Endothelial cell of umbilical vein (primary cell): ENCODE data around the gene SIN3B. TPM values are rescaled to one million over a fixed set of nuclear protein-coding genes. Genes with fewer than 3 reads are reported as not detected.

Experiments used
- BruUV-seq: library from RNA; stranded (reverse); fragments of 400-500 nt; replicated peaks from 2 replicates; lab custom pipeline; 2021; lab: Mats Ljungman, UMichigan
- CTCF ChIA-PET: fragments of 300-600, 350-600 bp; sonication (Branson Sonifier 250); formaldehyde crosslinking; loops from one replicate; lab custom pipeline; 2021; ENCODE audit warnings: antibody characterized with exemption, inconsistent platforms; lab: Charles Lee
- POLR2A ChIA-PET: fragments of 300-600, 350-600 bp; sonication (Branson Sonifier 250); formaldehyde crosslinking; loops from one replicate; lab custom pipeline; 2021; ENCODE audit warnings: antibody characterized with exemption, inconsistent platforms; lab: Charles Lee
- DNase-seq: peaks from one replicate; pipeline ENCODE4 v3.0.0-alpha.2; 2011; ENCODE audit warnings: low read depth, low spot score
- FAIRE-seq: peaks from 2 replicates; lab custom pipeline; 2011; peaks lifted over from hg19 to GRCh38; lab: Jason Lieb, UNC
- H2AFZ ChIP-seq: 2 replicates; pipeline ENCODE4 v1.6.0; 2012; ENCODE audit warnings: low read depth, low read length, control low read depth, inconsistent platforms
- H3K27ac ChIP-seq: 2 replicates; pipeline ENCODE4 v1.5.1; 2011; ENCODE audit warnings: low read depth, mild to moderate bottlenecking, control low read depth, low read length, moderate library complexity; ENCODE audit not compliant: insufficient read depth
- H3K27me3 ChIP-seq, 2 experiments: 2 replicates each; pipeline versions ENCODE4 v1.6.0 to v1.6.1; 2011; ENCODE audit warnings: low read length in 2 of 2, mixed read lengths in 1 of 2; ENCODE audit not compliant: control insufficient read depth in 2 of 2, insufficient read depth in 2 of 2
- H3K36me3 ChIP-seq, 2 experiments: 2 replicates in 1 of 2; 3 replicates in 1 of 2; pipeline ENCODE4 v1.5.1; 2011; ENCODE audit warnings: low read length in 2 of 2, mild to moderate bottlenecking in 1 of 2, moderate library complexity in 1 of 2; ENCODE audit not compliant: control insufficient read depth in 2 of 2, insufficient read depth in 2 of 2; ENCODE audit errors: extremely low read depth in 1 of 2
- H3K4me1 ChIP-seq: 3 replicates; pipeline ENCODE4 v1.5.1; 2011; ENCODE audit warnings: mild to moderate bottlenecking, low read length; ENCODE audit not compliant: control insufficient read depth, insufficient read depth; ENCODE audit errors: extremely low read depth
- H3K4me2 ChIP-seq: 2 replicates; pipeline ENCODE4 v1.6.1; 2011; ENCODE audit warnings: low read length, control low read depth, mixed read lengths; ENCODE audit not compliant: insufficient read depth
- H3K4me3 ChIP-seq, 3 experiments: fragments of 200-600 bp in 1 of 3; sonication (generic), shearing (Covaris generic) in 1 of 3; replicated peaks in 1 of 3; 2 replicates each; pipeline ENCODE4 v1.5.1; 2011 to 2016; ENCODE audit warnings: control low read depth in 3 of 3, low read length in 3 of 3, mild to moderate bottlenecking in 2 of 3, inconsistent platforms in 1 of 3, low read depth in 1 of 3, moderate library complexity in 1 of 3; ENCODE audit not compliant: insufficient read depth in 1 of 3
- H3K79me2 ChIP-seq: 2 replicates; pipeline ENCODE4 v1.6.0; 2012; ENCODE audit warnings: low read length, inconsistent platforms; ENCODE audit not compliant: control insufficient read depth, insufficient read depth
- H3K9ac ChIP-seq: replicated peaks from 2 replicates; pipeline ENCODE3; 2011; ENCODE audit warnings: low read length, control low read depth; ENCODE audit not compliant: insufficient read depth; ENCODE audit errors: extremely low read depth
- H3K9me1 ChIP-seq: replicated peaks from 3 replicates; pipeline ENCODE4 v1.6.0; 2011; ENCODE audit warnings: mild to moderate bottlenecking, low read length; ENCODE audit not compliant: control insufficient read depth, insufficient read depth; ENCODE audit errors: extremely low read depth
- H3K9me3 ChIP-seq: replicated peaks from 2 replicates; pipeline ENCODE4 v1.5.1; 2012; ENCODE audit warnings: low read length, inconsistent platforms; ENCODE audit not compliant: control insufficient read depth, insufficient read depth
- H4K20me1 ChIP-seq: replicated peaks from 2 replicates; pipeline ENCODE3; 2011; ENCODE audit warnings: mild to moderate bottlenecking, low read length; ENCODE audit not compliant: control insufficient read depth, insufficient read depth; ENCODE audit errors: extremely low read depth
- CTCF ChIP-seq, 2 donors: IDR thresholded peaks; 1 replicate in 1 of 2; 2 replicates in 1 of 2; pipeline ENCODE4 v1.5.1; 2011; ENCODE audit warnings: low read length in 2 of 2, mild to moderate bottlenecking in 2 of 2, moderate library complexity in 2 of 2, control low read depth in 1 of 2, inconsistent platforms in 1 of 2, low read depth in 1 of 2; ENCODE audit not compliant: insufficient read depth in 1 of 2; ENCODE audit errors: extremely low read depth in 1 of 2
- EZH2 ChIP-seq: IDR thresholded peaks from 2 replicates; pipeline ENCODE4 v1.6.1; 2012; ENCODE audit warnings: borderline replicate concordance, low read depth, mild to moderate bottlenecking, moderate library complexity, low read length, inconsistent platforms; ENCODE audit not compliant: severe bottlenecking
- FOS ChIP-seq: IDR thresholded peaks from 2 replicates; pipeline ENCODE4 v1.6.1; 2011; ENCODE audit warnings: mild to moderate bottlenecking, low read length, moderate library complexity, borderline replicate concordance; ENCODE audit not compliant: insufficient read depth
- GATA2 ChIP-seq: IDR thresholded peaks from 2 replicates; pipeline ENCODE4 v1.7.0; 2011; ENCODE audit warnings: low read depth, mild to moderate bottlenecking, moderate library complexity, mixed read lengths, low read length; ENCODE audit not compliant: insufficient read length, insufficient read depth
- JUN ChIP-seq: IDR thresholded peaks from 2 replicates; pipeline ENCODE4 v1.6.1; 2011; ENCODE audit warnings: borderline replicate concordance, low read depth; ENCODE audit not compliant: insufficient read length, insufficient read depth
- MAX ChIP-seq: IDR thresholded peaks from 2 replicates; pipeline ENCODE4 v1.6.1; 2011; ENCODE audit not compliant: insufficient read depth, insufficient read length
- MYC ChIP-seq: IDR thresholded peaks from one replicate; pipeline ENCODE4 v1.6.1; 2011; ENCODE audit warnings: mild to moderate bottlenecking, low read depth, low read length
- POLR2A ChIP-seq: IDR thresholded peaks from 2 replicates; pipeline ENCODE4 v1.6.1; 2012; ENCODE audit warnings: low read depth, mild to moderate bottlenecking, control low read depth, low read length
- POLR2AphosphoS5 ChIP-seq: IDR thresholded peaks from 2 replicates; pipeline ENCODE4 v1.6.1; 2012; ENCODE audit warnings: low read depth, mild to moderate bottlenecking, control low read depth, low read length, moderate library complexity; ENCODE audit not compliant: insufficient read depth
- dilution Hi-C: fragments of 300-500 bp; cut with MboI; formaldehyde crosslinking; loops from one replicate; pipeline ENCODE4 v1.15.0; 2019; ENCODE audit warnings: low sequenced_read_pairs; ENCODE audit not compliant: extremely low pct_ligation_motif_present
- intact Hi-C: fragments of 100-400 bp; cut with micrococcal nuclease; formaldehyde crosslinking; loops from one replicate; pipeline ENCODE4 v1.10.0; 2022
- polyA plus RNA-seq, 4 experiments: library from polyadenylated mRNA; depleted of rRNA in 3 of 4; stranded (reverse) in 3 of 4; unstranded in 1 of 4; fragments of >200 nt; gene quantifications; 2 replicates each; pipeline versions ENCODE4 v1.2.1 to v1.2.3, GENCODE V29; 2011 to 2012; ENCODE audit warnings: missing spikeins in 1 of 4
- total RNA-seq: library from RNA; stranded (reverse); gene quantifications from 2 replicates; pipeline ENCODE4 v1.2.3, GENCODE V29; 2021

Gene SIN3B
- total and polyA plus RNA-seq, 2 donors (not counting 3 experiments of a cell fraction or from before 2014, with no cell fraction given): 46.2 to 75.0 TPM

- CTCF ChIA-PET: no interaction called here
- DNase-seq: no peak
- no TSS peak for BruUV-seq
- Histone ChIP-seq H3K4me2 (no peak overlapping the region), H3K9ac (no peak overlapping the region), H3K9me3 (no peaks in the 10 kb centered on the region), H3K9me1 (no peaks in the 10 kb centered on the region), H3K27ac (no peak overlapping the region), H3K79me2 (no peaks in the 10 kb centered on the region), H3K4me1 (no peaks in the 10 kb centered on the region), H2AFZ (no peak overlapping the region), H3K36me3 (no peaks in the 10 kb centered on the region), H3K4me3 (no peak overlapping the region), H4K20me1 (no peaks in the 10 kb centered on the region), H3K27me3 (no peaks in the 10 kb centered on the region)
- TF ChIP-seq MYC: no peak
- TF ChIP-seq EZH2: no peak
- TF ChIP-seq CTCF (IDR thresholded peaks at IDR 0.05; ENCODE audit: extremely low read depth in 1 of 2, insufficient read depth in 1 of 2, low read depth in 1 of 2, low read length in 2 of 2): no peak
- no peak for TF ChIP-seq POLR2AphosphoS5
- no peak for TF ChIP-seq MAX
- TF ChIP-seq GATA2: no peak
- no peak for TF ChIP-seq FOS
- TF ChIP-seq POLR2A: no peak
- TF ChIP-seq JUN: no peak
- POLR2A ChIA-PET: no interaction called here
- dilution Hi-C loops (no loop called here), intact Hi-C loops (no loop called here)
- no peak for FAIRE-seq
These were observed 93.4 kb downstream of the SIN3B start for GRCh38 chr19:16922592-16922934.
